GM19023 (cell line): ENCODE results near the gene YKT6.

ENCODE experiments used
- ATAC-seq: cut with Tn5 transposase; IDR thresholded peaks from one replicate; pipeline ENCODE4 v1.9.1; 2021; ENCODE audit warnings: mild to moderate bottlenecking, moderate library complexity; ENCODE audit not compliant: unreplicated experiment

Gene YKT6

GRCh38 chr7:44217852-44218402 lies 17.1 kb downstream of the YKT6 start:
- ATAC-seq: no peak

GRCh38 chr7:44218418-44219201 lies 17.8 kb downstream of the YKT6 start:
- no peak for ATAC-seq

DNA sequence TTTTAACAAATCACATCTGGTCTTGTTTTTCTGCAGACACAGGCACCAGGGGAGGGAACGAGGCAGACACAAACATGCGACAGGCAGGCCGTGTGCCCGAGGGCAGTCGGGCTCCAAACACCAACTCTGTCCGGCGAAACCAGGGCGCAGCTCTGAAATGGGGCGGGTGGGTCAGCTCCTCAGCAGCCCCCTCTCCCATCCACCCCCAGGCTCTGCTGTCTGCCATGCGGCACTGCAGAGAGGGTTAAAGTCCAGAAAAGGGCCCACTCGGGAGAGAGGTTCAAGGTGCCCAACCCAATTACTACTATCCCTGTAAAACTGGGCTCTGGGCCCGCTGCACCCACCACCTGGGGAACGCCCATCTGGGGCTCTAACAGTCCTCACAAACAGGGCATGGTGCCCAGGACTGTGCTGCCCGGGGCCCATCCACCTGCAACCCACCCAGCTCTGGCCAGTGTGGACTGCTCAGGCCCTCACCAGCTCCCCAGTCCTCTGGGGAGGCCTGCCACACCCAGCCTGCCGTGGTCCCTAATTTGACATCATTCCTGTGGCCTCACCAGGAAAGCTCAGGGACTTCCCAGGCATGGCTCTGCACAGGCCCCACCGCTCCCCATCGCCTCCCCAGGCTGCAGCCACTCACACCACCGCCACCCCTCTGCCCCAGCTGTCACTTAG lies 18.7 kb downstream of the YKT6 start:
- no peak for ATAC-seq

DNA sequence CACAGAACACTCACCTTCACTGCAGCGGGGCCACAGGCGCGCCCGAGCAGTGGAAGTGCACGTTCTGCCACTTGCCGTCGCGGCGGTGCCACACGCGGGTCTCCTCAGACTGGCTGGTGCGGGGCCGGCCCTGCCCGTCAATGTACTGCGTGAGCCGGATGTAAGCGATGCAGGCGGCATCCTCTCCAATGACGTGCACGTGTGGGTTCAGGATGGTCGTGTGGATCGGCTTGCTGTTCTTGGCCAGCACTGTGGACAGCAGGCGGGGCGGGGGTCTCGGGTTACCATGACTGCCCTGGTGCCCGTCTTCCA lies 19.2 kb downstream of the YKT6 start:
- no peak for ATAC-seq

- ATAC-seq: no peak
Measured at GRCh38 chr7:44220358-44221112, 19.8 kb downstream of the YKT6 start.

- no peak for ATAC-seq
Measured at GRCh38 chr7:44221231-44221791, 20.5 kb downstream of the YKT6 start.

DNA sequence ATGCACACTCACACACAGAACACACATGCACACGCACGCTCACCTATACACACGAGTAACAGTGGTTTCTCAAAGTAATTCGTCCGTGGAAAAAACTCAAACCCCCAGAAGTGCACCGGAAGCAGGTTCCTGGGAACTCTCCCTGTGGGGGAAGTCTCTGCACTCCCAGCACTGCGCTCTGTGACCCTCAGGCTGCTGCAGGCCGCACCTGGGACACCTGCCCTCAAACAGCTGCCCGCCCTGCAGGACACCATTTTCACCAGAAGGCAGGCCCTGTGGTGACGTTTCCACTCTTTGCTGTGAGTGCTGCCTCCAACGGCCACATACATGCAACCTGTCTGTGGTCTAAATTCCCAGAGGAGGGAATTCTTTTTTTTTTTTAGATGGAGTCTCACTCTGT lies 21.3 kb downstream of the YKT6 start:
- ATAC-seq: no peak

- no peak for ATAC-seq
Measured at GRCh38 chr7:44222776-44223261, 22.0 kb downstream of the YKT6 start.

DNA sequence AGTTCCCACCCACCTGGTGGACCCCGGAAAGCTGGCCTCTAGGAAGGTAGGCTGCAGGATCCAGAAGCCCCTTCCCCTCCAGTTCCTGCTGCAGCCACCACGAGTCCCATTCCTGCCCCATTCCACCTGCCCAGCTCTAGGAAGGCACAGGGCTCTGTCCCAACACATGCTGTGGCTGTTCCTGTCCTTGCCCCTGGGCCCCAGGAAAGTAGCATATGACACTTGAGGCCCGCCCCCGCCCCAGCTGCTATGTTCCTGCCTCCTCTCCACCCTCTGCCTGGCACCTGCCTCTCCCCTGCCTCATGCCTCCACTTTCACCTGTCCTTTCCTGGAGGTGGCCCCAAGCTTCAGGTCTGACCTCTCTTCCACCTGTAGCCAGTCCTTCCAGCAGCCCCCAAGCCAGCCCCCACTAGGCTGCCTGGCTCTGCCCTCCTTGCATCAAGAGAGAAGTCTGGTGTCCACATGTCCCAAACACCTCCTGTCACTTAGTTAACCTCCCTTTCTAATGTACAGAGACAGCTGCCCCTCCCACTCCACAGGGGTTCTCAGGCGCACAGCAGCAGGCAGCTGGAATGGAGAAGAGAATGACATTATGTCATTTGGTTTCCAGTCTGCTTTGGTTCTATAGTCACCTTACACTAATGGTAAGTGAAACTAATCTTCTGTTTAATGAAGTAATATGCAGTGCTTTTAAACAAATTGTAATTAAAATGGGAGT lies 22.7 kb downstream of the YKT6 start:
- no peak for ATAC-seq

DNA sequence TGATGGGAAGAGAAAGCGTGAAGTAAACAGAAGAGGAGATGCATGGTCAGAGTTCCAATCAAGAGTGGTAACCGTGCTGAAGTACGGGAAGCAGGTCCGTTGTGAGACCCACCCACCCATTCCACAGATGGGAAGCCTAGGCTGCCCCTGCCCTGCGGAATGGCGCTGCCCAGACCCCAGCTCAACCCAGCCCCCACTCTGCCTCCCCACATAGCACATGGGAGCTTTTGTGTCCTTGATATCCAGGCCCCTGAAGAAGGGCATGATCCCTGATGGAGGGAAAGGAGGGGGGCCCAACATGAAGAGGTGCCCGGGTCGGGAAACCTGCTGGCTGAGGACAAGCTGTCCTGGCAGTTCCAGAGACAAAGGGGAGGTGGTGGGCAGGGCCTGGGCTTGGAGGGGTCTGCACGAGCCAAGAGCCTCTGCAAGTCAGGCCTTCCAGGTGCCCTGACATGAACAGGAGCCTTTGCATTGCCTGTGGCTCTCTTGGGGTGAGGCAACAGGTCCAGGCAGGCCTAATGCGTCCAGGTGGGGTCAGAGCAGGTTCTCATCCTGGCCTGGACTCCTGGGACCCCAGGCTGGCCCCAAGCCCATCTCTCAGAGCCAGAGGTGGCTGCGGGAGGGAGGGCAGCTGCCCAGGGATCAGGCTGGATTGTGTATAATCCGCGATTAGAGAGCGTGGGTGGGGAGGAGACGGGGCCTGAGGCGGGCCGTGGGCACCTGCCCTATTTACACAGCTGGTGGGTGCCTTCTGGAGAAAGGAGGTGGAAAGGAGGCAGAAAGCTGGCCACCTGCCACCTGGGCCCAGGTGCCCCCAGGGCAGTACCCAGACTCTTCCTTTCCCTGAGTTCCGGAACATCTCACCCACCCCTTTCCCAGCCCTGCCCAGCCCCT lies 23.5 kb downstream of the YKT6 start:
- no peak for ATAC-seq

DNA sequence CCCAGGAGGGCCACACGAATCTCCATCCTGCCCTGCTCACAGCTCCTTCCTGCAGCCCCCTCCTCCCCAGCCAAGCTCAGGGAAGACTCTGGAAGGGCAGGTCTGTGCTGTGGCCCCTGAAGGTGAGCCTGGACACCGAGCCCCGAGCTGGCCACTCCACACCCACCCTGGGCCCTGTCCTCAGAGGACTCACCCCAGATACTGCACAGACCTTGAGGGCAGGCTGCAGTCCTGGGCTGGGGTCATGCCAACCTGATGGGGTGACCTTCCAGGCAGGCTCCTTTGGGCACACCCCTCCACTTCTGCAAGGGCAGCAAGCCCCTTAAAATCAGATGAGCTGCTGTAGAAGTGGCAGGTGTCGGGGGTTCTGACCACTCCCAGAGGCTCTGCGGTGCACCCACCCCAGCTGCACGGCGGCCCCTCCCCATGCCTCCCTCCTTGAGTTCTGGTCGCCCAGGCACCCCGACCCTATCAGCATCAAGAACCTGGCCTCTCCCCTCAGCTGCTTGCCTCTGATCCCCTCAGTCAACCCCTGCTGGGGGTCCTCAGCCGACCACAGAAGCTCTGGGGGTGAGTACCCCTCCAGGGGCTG lies 24.3 kb downstream of the YKT6 start:
- no peak for ATAC-seq

DNA sequence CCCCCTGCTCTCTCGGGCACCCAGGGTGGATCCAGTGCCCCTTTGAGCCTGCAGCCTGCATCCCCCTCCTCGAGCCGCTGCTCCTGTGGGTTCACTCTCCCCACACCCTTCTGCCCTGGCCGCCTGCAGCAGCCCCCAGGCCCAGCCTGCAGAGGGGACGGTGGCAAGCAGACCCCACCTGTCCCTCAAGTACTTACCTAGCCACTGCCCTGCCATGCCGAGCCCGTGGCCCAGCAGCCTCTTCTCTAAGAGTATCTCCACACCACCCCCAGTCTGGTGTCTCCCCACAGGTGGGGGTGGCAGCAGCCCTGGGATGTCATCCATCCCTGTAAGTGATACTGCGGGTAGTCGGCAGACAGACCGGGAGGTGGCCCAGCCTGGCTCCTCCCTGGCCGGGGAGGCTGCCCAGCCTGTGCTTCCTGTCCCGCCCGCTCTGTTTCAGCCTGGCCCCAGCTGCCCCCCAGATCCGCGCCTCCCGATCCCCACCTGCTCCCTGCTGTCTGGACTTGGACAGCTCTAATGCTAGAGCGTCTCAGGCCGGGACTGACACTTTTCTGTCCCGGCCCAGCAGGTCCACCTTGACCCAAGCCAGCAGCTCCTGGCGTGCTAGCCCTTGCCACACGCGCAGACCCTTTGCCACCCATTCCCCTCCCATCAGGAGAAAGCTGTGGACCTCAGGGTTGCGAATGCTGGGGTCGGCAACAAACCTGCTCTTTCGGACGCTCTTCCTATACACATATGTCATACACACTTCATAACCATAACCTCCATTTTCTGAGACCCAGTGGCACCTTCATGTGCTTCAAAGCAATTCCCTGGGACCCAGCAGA lies 25.0 kb downstream of the YKT6 start:
- ATAC-seq: no peak

DNA sequence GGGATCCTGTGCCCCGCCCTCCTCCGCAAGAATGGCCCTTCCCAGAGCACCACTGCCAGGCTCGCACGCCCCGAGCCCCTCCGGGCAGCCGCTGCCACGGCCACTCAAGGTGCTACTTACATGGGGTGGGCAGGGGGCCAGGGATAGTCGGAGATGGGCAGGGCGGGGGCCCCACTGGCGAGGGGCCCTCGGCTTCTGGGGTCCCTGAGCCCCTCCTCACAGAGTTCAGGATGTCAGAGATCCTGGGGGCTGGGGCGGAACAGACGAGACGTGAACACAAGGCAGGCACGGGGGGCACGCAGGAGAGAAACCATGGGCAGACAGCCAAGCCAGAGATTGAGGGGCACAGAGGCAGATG lies 25.6 kb downstream of the YKT6 start:
- ATAC-seq: no peak

DNA sequence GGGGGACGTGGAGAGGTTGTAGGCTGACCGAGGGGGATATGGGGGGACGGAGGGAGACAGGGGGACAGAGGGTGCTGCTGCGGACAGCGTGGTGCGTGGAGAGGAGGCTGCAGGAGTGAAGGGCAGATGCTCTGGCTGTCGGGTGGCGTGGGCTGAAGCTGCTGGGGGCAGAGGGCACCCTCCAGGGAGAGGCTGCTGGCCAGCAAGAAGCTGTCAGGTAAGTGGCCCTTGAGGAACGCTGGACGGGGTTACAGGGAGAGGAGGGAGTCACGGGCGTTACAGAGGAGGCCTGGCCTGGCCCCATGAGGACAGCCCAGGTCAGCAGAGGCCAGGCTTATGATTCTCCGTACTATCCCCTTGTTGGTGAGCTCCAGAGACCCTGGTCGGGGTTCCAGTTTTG lies 27.1 kb downstream of the YKT6 start:
- ATAC-seq: no peak

GRCh38 chr7:44228571-44229350 lies 28.0 kb downstream of the YKT6 start:
- no peak for ATAC-seq

DNA sequence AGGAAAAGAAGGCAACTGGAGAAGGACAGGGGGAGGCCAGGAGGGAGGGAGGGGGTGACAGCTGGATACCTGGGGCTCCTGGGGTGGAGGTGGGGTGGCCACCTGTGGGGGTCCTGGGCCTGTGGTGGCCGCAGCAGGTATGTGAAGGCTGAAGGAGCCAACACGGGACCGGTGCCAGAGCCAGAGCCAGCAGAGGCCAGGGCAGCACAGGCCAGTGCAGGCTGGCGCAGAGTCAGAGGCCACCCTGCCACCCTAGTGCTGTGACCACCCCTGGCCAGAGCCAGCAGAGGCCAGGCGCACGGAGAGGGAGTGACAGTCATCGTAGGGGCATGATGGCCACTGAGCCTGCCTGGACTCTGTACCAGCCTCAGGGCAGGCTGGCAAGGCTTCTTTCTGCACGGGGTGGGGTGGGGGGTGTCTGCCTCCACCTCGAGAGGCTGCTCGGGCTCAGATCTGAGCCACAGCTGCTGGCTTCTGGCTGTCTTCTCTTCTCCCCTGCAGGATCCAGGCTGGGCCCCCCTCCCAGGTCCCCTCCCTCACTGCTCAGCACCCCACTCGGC lies 28.8 kb downstream of the YKT6 start:
- ATAC-seq: no peak

DNA sequence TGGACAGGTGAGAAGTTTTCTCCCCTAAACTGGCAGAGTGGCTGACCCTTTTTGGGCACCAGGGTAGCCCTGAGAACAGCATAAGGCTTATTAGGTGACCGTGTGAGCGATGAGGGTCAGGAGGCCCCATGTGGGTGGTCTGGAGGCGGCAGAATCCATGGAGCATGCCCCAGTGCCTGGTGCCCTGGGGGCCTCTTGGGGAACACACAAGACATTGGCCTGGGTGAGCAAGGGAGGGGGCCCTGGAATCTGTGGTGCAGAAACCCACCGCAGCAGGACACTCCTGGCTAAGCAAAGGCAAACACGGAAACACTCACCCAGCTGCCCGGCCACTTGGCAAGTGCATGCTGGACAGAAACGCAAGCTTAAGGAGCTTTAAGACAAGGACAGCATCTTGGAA lies 29.5 kb downstream of the YKT6 start:
- no peak for ATAC-seq
